ENCODE measurements around the gene HSDL2. TPM values are rescaled to one million over a fixed set of nuclear protein-coding genes. Genes with fewer than 3 reads are reported as not detected.

HSDL2 gene
- total and polyA plus RNA-seq, 2 experiments from 2014 or later = 43.8 to 46.4 TPM

DNA sequence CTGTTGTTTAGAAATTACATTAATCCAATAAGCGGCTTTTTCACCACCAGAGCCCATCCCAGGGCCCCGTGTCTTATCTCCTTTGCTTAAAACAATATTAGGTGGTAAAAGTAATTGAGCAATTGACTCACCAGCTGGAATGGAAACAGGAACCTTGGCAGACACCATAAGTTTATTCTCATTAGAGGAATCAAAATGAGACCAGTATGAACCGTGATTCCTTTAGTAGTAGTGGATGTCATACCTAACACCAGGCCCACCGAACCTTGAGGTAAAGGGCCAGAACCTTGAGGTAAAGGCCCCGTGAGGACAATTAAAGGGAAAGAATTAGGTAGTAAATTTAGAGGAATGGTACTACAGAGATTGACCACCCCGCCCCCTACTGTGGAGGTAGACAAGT, 16.5 kb downstream of the HSDL2 start:
- TF ChIP-seq, protein P1, sequence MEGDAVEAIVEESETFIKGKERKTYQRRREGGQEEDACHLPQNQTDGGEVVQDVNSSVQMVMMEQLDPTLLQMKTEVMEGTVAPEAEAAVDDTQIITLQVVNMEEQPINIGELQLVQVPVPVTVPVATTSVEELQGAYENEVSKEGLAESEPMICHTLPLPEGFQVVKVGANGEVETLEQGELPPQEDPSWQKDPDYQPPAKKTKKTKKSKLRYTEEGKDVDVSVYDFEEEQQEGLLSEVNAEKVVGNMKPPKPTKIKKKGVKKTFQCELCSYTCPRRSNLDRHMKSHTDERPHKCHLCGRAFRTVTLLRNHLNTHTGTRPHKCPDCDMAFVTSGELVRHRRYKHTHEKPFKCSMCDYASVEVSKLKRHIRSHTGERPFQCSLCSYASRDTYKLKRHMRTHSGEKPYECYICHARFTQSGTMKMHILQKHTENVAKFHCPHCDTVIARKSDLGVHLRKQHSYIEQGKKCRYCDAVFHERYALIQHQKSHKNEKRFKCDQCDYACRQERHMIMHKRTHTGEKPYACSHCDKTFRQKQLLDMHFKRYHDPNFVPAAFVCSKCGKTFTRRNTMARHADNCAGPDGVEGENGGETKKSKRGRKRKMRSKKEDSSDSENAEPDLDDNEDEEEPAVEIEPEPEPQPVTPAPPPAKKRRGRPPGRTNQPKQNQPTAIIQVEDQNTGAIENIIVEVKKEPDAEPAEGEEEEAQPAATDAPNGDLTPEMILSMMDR (IDR thresholded peaks at IDR 0.05; ENCODE audit: low read depth, low read length) = no peak
- H3K36me3 ChIP-seq = no peaks in the 10 kb centered on the region
- no peaks in the 10 kb centered on the region for H3K9me3 ChIP-seq (ENCODE audit: low read depth)
- no peak overlapping the region for H3K4me3 ChIP-seq
- H3K27ac ChIP-seq = no peak overlapping the region
- DNase-seq (ENCODE audit: low read depth in 1 of 2, low spot score in 1 of 2) = no peak
- no peaks in the 10 kb centered on the region for H3K4me1 ChIP-seq (ENCODE audit: low read depth)
- H3K27me3 ChIP-seq = no peaks in the 10 kb centered on the region

DNA sequence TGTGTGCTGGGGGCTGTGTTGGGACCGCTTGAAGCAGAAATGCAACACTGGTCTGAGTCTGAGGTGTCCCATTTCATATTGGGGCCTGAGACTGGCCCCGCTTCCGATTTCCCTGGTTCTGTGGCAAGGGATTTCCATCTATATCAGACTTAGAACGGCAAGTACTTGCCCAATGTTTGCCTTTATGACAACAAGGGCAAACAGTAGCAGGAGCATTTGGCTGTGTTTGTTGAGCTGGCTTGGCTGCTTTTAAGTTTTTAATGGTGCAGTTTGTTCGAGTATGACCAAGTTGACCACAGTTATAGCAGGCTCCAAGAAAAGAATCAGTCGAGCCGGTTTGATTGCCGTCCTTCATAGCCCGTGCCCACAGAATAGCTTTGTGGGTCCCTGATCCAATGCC, 17.0 kb downstream of the HSDL2 start:
- no peaks in the 10 kb centered on the region for H3K36me3 ChIP-seq
- TF ChIP-seq, protein P1 (IDR thresholded peaks at IDR 0.05; ENCODE audit: low read depth, low read length) = no peak
- H3K27ac ChIP-seq = no peak overlapping the region
- no peak overlapping the region for H3K4me3 ChIP-seq
- H3K4me1 ChIP-seq (ENCODE audit: low read depth) = no peaks in the 10 kb centered on the region
- DNase-seq (ENCODE audit: low read depth in 1 of 2, low spot score in 1 of 2) = no peak
- no peaks in the 10 kb centered on the region for H3K9me3 ChIP-seq (ENCODE audit: low read depth)
- H3K27me3 ChIP-seq = no peaks in the 10 kb centered on the region

DNA sequence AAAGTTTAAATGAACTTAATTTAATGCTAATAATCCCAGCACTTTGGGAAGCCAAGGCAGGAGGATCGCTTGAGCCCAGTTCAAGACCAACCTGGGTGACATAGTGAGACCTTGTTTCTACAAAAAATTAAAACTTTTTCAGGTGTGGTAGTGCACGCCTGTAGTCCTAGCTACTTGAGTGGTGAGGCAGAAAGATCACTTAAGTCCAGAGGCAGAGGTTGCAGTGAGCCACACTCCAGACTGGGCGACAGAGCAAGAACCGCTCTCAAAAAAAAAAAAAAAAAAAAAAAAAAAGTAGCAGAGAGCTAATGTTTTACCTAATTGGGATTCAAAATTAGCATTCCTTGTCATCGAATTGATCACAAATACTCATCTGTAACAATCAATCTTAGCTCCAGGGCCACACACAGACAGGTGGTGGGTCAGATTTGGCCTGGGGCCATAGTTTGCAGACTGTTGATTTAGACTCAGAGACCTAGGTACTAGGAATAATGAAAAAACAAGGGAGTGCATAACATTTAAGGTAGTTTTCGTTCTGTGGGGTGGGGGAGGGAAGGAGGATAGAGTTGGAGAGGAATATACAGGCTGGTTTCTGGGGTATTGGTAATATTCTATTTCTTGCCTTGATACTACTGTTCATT, 21.4 kb downstream of the HSDL2 start:
- TF ChIP-seq, protein P1 (IDR thresholded peaks at IDR 0.05; ENCODE audit: low read depth, low read length) = no peak
- H3K27ac ChIP-seq = no peak overlapping the region
- H3K9me3 ChIP-seq (ENCODE audit: low read depth) = no peaks in the 10 kb centered on the region
- no peak overlapping the region for H3K4me3 ChIP-seq
- no peaks in the 10 kb centered on the region for H3K27me3 ChIP-seq
- no peaks in the 10 kb centered on the region for H3K4me1 ChIP-seq (ENCODE audit: low read depth)
- peaks cover 3% of the 10 kb centered on the region for H3K36me3 ChIP-seq
- DNase-seq (ENCODE audit: low read depth in 1 of 2, low spot score in 1 of 2) = no peak

DNA sequence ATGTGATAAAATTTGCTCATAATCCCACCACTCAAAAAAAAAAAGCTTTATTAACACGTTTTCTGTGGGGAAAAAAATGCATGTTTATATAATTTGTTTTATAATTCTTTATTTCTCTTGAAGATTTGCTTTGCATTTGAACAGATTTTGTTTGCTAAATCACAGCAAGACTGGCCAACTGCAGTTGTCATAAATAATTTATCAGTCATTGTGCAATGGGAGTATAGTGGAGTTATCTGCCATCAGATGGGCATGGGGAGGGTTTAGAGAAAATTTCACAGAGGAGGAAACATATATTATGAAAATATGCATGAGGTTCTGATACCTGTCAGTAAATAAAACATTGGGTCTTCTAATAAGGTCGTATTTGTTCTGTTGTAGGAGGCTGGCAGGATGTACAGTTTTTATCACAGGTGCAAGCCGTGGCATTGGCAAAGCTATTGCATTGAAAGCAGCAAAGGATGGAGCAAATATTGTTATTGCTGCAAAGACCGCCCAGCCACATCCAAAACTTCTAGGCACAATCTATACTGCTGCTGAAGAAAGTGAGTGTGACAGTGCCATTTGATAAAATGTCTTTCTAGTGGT, 23.8 kb downstream of the HSDL2 start:
- H3K27ac ChIP-seq = no peak overlapping the region
- no peak overlapping the region for H3K4me3 ChIP-seq
- H3K27me3 ChIP-seq = no peaks in the 10 kb centered on the region
- TF ChIP-seq, protein P1 (IDR thresholded peaks at IDR 0.05; ENCODE audit: low read depth, low read length) = no peak
- peaks cover 16% of the 10 kb centered on the region for H3K36me3 ChIP-seq
- H3K9me3 ChIP-seq (ENCODE audit: low read depth) = no peaks in the 10 kb centered on the region
- no peak for DNase-seq (ENCODE audit: low read depth in 1 of 2, low spot score in 1 of 2)
- no peaks in the 10 kb centered on the region for H3K4me1 ChIP-seq (ENCODE audit: low read depth)

DNA sequence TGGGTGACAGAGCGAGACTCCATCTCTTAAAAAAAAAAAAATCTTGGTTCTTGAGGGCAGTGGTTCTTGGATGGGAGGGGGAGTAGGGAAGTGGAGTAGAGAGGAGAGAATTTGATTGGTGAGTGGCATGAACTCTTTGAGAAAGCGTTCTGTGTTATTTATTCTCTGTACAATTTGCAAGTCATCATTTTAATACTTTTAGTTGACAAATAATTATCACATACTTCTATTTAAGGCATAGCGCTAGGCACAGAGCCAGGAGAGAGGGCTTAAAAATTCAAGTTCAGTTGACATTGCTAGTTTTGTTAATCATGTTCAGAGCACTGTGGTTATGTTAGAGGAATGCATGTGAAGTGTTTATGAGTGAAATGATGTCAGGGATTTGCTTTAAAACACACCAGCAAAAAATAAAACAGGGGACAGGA, 24.6 kb downstream of the HSDL2 start:
- no peaks in the 10 kb centered on the region for H3K9me3 ChIP-seq (ENCODE audit: low read depth)
- no peaks in the 10 kb centered on the region for H3K4me1 ChIP-seq (ENCODE audit: low read depth)
- H3K27me3 ChIP-seq = no peaks in the 10 kb centered on the region
- no peak overlapping the region for H3K27ac ChIP-seq
- H3K36me3 ChIP-seq = peaks cover 18% of the 10 kb centered on the region
- H3K4me3 ChIP-seq = no peak overlapping the region
- DNase-seq (ENCODE audit: low read depth in 1 of 2, low spot score in 1 of 2) = peak in 1 of 2 donors; percentile 59
- TF ChIP-seq, protein P1 (IDR thresholded peaks at IDR 0.05; ENCODE audit: low read depth, low read length) = no peak
